K562 (cell line): ENCODE measurements around the gene VARS1. TPM values are rescaled to one million over a fixed set of nuclear protein-coding genes. Genes with fewer than 3 reads are reported as not detected.

Experiments
- ATAC-seq: fragments of 200-7000 bp; cut with Tn5 transposase; 3 replicates; pipeline ENCODE4 v1.9.1; 2020; ENCODE audit warnings: moderate library complexity
- BruUV-seq: library from RNA; stranded (reverse); fragments of 400-500 nt; replicated peaks from 2 replicates; lab custom pipeline; 2021; lab: Mats Ljungman, UMichigan
- CTCF ChIA-PET: fragments of 300-600 bp; formaldehyde crosslinking; extraction: SDS; loops from one replicate; lab custom pipeline; 2021; ENCODE audit warnings: low intra/inter-chr PET ratio; lab: Yijun Ruan, JAX
- POLR2A ChIA-PET: fragments of 300-600, 350-650 bp; sonication (Branson Sonifier 250); formaldehyde crosslinking; extraction: SDS; loops from one replicate; lab custom pipeline; 2021; ENCODE audit warnings: antibody characterized with exemption, inconsistent platforms; lab: Yijun Ruan, JAX
- DNase-seq, 4 experiments: peaks; one replicate each; pipeline versions ENCODE4 v3.0.0 to v3.0.0-alpha.2; 2011 to 2018; ENCODE audit warnings: low spot score in 3 of 4, mixed read lengths in 3 of 4; ENCODE audit errors: extremely low read depth in 1 of 4
- FAIRE-seq: peaks from 2 replicates; lab custom pipeline; 2011; peaks lifted over from hg19 to GRCh38; lab: Jason Lieb, UNC
- H2AFZ ChIP-seq: 2 replicates; pipeline ENCODE4 v1.6.0; 2011; ENCODE audit warnings: low read depth, low read length, control low read depth, inconsistent platforms
- H3K27ac ChIP-seq: fragments of 200-600 bp; 3 replicates; pipeline ENCODE4 v1.8.0; 2011; ENCODE audit warnings: low read depth, mild to moderate bottlenecking, control low read depth, inconsistent platforms, low read length, moderate library complexity, mixed read lengths; ENCODE audit errors: extremely low read depth
- H3K27me3 ChIP-seq, 2 experiments: fragments of 300-600 bp in 1 of 2; 2 replicates in 1 of 2; 3 replicates in 1 of 2; pipeline versions ENCODE4 v1.6.0 to v1.8.0; 2011; ENCODE audit warnings: inconsistent platforms in 2 of 2, low read length in 2 of 2, mild to moderate bottlenecking in 1 of 2, mixed read lengths in 1 of 2, moderate library complexity in 1 of 2; ENCODE audit not compliant: control insufficient read depth in 2 of 2, insufficient read depth in 2 of 2
- H3K36me3 ChIP-seq: fragments of 300-600 bp; 3 replicates; pipeline ENCODE4 v1.8.0; 2011; ENCODE audit warnings: mild to moderate bottlenecking, low read length, inconsistent platforms; ENCODE audit not compliant: control insufficient read depth, insufficient read depth
- H3K4me1 ChIP-seq, 2 experiments: fragments of 200-600 bp in 1 of 2; replicated peaks in 1 of 2; 2 replicates in 1 of 2; 3 replicates in 1 of 2; pipeline versions ENCODE4 v1.5.1 to v1.8.0; 2011; ENCODE audit warnings: inconsistent platforms in 2 of 2, low read length in 2 of 2, mild to moderate bottlenecking in 1 of 2, mixed read lengths in 1 of 2, moderate library complexity in 1 of 2; ENCODE audit not compliant: control insufficient read depth in 2 of 2, insufficient read depth in 2 of 2
- H3K4me2 ChIP-seq: 2 replicates; pipeline ENCODE4 v1.6.1; 2011; ENCODE audit warnings: low read length, control low read depth, inconsistent platforms, mixed read lengths; ENCODE audit not compliant: insufficient read depth
- H3K4me3 ChIP-seq: fragments of 200-600 bp; sonication (generic), shearing (Covaris generic); 2 replicates; pipeline ENCODE4 v1.5.1; 2016; ENCODE audit warnings: control low read depth, inconsistent platforms
- H3K79me2 ChIP-seq: fragments of 200-600 bp; 3 replicates; pipeline ENCODE4 v1.8.0; 2011; ENCODE audit warnings: low read length, inconsistent platforms; ENCODE audit not compliant: control insufficient read depth, insufficient read depth
- H3K9ac ChIP-seq, 2 experiments: 2 replicates each; pipeline versions ENCODE4 v1.6.0 to v1.6.1; 2011; ENCODE audit warnings: low read depth in 2 of 2, low read length in 2 of 2, control low read depth in 1 of 2, inconsistent platforms in 1 of 2, mild to moderate bottlenecking in 1 of 2, mixed read lengths in 1 of 2; ENCODE audit not compliant: insufficient read depth in 1 of 2
- H3K9me1 ChIP-seq: one replicate; pipeline ENCODE4 v1.6.0; 2011; ENCODE audit warnings: inconsistent platforms, mild to moderate bottlenecking, low read length, moderate library complexity; ENCODE audit not compliant: control insufficient read depth, insufficient read depth
- H3K9me3 ChIP-seq: replicated peaks from 2 replicates; pipeline ENCODE4 v1.5.1; 2011; ENCODE audit warnings: low read depth, low read length, inconsistent platforms; ENCODE audit not compliant: control insufficient read depth, insufficient read depth
- H4K20me1 ChIP-seq: replicated peaks from 2 replicates; pipeline ENCODE4 v1.6.1; 2011; ENCODE audit warnings: low read length, inconsistent platforms, mixed read lengths; ENCODE audit not compliant: control insufficient read depth, insufficient read depth
- BDP1 ChIP-seq: IDR thresholded peaks from 3 replicates; pipeline ENCODE4 v1.6.1; 2011; ENCODE audit not compliant: insufficient read length, insufficient read depth
- BHLHE40 ChIP-seq: IDR thresholded peaks from 2 replicates; pipeline ENCODE4 v1.6.1; 2011; ENCODE audit warnings: low read length, improper control_type of control experiment
- DACH1 ChIP-seq: fragments of 450-650 bp; IDR thresholded peaks from 2 replicates; pipeline ENCODE4 v1.6.1; 2018; ENCODE audit not compliant: partially characterized antibody
- ETV1 ChIP-seq: fragments of 450-650 bp; conservative IDR thresholded peaks from 2 replicates; pipeline ENCODE4 v1.6.1; 2016; ENCODE audit warnings: missing genetic modification characterization, control low read depth, low read depth, missing compliant biosample characterization
- EZH2 ChIP-seq: IDR thresholded peaks from 2 replicates; pipeline ENCODE4 v1.6.1; 2012; ENCODE audit warnings: low read depth, mild to moderate bottlenecking, inconsistent platforms, low read length, borderline replicate concordance
- GTF2F1 ChIP-seq: IDR thresholded peaks from 2 replicates; pipeline ENCODE4 v1.6.1; 2011; ENCODE audit warnings: low read depth, low read length, improper control_type of control experiment
- HNRNPLL ChIP-seq: fragments of 200-400 bp; formaldehyde crosslinking; IDR thresholded peaks from 2 replicates; pipeline ENCODE4 v1.6.1; 2017; ENCODE audit warnings: low read length, low read depth, mild to moderate bottlenecking; ENCODE audit not compliant: poor library complexity, severe bottlenecking
- MBD2 ChIP-seq: sonication (generic); IDR thresholded peaks from 2 replicates; pipeline ENCODE4 v1.6.1; 2016; ENCODE audit warnings: low read depth, borderline replicate concordance
- MCM7 ChIP-seq, 2 experiments: fragments of 450-650 bp; IDR thresholded peaks; 2 replicates each; pipeline ENCODE4 v1.6.1; 2016 to 2018
- PCBP2 ChIP-seq: fragments of 200-400 bp; formaldehyde crosslinking; IDR thresholded peaks from 2 replicates; pipeline ENCODE4 v1.6.1; 2018; ENCODE audit warnings: low read length, low read depth, mild to moderate bottlenecking, moderate library complexity; ENCODE audit not compliant: poor library complexity, severe bottlenecking
- SIN3A ChIP-seq, 2 experiments: fragments of 150-350 bp in 1 of 2; IDR thresholded peaks; 2 replicates each; pipeline ENCODE4 v1.6.1; 2011 to 2016; ENCODE audit warnings: borderline replicate concordance in 2 of 2, low read depth in 2 of 2, low read length in 2 of 2, mild to moderate bottlenecking in 2 of 2, moderate library complexity in 2 of 2; ENCODE audit not compliant: control insufficient read depth in 1 of 2
- TFAM ChIP-seq: fragments of 250-450 bp; sonication (Bioruptor Pico); conservative IDR thresholded peaks from 2 replicates; pipeline ENCODE4 v1.5.0; 2021; ENCODE audit warnings: mild to moderate bottlenecking, moderate library complexity
- ZBTB1 ChIP-seq: sonication (generic); formaldehyde crosslinking; IDR thresholded peaks from 2 replicates; pipeline ENCODE4 v1.8.1; 2023; ENCODE audit warnings: missing genetic modification reagents, low read depth, mild to moderate bottlenecking, borderline replicate concordance
- ZNF24 ChIP-seq: fragments of 450-650 bp; IDR thresholded peaks from 2 replicates; pipeline ENCODE4 v1.6.1; 2016
- ZNF280B ChIP-seq: fragments of 250-450 bp; sonication (Bioruptor Pico); IDR thresholded peaks from 2 replicates; pipeline ENCODE4 v1.5.1; 2021; ENCODE audit warnings: mild to moderate bottlenecking
- ZNF695 ChIP-seq: fragments of 450-650 bp; formaldehyde crosslinking; IDR thresholded peaks from 2 replicates; pipeline ENCODE4 v1.4.0; 2020; ENCODE audit warnings: mild to moderate bottlenecking, moderate library complexity
- WGBS: fragments of 100-300 bp; shearing (Covaris generic); methylation state at CpG from one replicate; pipeline ENCODE4 v1.1.6; 2016; ENCODE audit warnings: low coverage, mixed read lengths; ENCODE audit not compliant: insufficient coverage; ENCODE audit errors: missing lambda C conversion rate; 5-methylcytosine and 5-hydroxymethylcytosine counted together
- in situ Hi-C: fragments of 300-500 bp; cut with MboI; formaldehyde crosslinking; loops from 4 replicates; pipeline ENCODE4 v1.15.0; 2018; ENCODE audit warnings: inconsistent platforms, mixed read lengths
- intact Hi-C: fragments of 100-400 bp; cut with micrococcal nuclease; formaldehyde crosslinking; loops from 2 replicates; pipeline ENCODE4 v1.14.2; 2022
- polyA plus RNA-seq, 8 experiments: library from polyadenylated mRNA; depleted of rRNA in 4 of 8; stranded (reverse) in 5 of 8; unstranded in 3 of 8; fragments of >200 nt; fragmentation: Nextera tagmentation in 2 of 8; fragmentation: Illumina TruSeq in 1 of 8; extraction: Ambion mirVana in 2 of 8; extraction: Trizol in 1 of 8; gene quantifications; 2 replicates each; pipeline versions ENCODE4 v1.2.1 to v1.2.3, GENCODE V29; 2011 to 2014; ENCODE audit warnings: inconsistent platforms in 1 of 8, missing spikeins in 1 of 8
- total RNA-seq, 7 experiments: library from RNA; depleted of rRNA in 6 of 7; stranded (reverse); fragments of >200 nt in 6 of 7; fragmentation: Illumina TruSeq in 2 of 7; extraction: Trizol in 2 of 7; gene quantifications; 2 replicates each; pipeline versions ENCODE4 v1.2.1 to v1.2.3, GENCODE V29; 2011 to 2021; ENCODE audit warnings: low replicate concordance in 1 of 7

The VARS1 gene
- total and polyA plus RNA-seq, 9 of the 15 experiments (the other 6 are each of a cell fraction or from before 2014, with no cell fraction given) = 2.9 to 488 (median 130) TPM

DNA sequence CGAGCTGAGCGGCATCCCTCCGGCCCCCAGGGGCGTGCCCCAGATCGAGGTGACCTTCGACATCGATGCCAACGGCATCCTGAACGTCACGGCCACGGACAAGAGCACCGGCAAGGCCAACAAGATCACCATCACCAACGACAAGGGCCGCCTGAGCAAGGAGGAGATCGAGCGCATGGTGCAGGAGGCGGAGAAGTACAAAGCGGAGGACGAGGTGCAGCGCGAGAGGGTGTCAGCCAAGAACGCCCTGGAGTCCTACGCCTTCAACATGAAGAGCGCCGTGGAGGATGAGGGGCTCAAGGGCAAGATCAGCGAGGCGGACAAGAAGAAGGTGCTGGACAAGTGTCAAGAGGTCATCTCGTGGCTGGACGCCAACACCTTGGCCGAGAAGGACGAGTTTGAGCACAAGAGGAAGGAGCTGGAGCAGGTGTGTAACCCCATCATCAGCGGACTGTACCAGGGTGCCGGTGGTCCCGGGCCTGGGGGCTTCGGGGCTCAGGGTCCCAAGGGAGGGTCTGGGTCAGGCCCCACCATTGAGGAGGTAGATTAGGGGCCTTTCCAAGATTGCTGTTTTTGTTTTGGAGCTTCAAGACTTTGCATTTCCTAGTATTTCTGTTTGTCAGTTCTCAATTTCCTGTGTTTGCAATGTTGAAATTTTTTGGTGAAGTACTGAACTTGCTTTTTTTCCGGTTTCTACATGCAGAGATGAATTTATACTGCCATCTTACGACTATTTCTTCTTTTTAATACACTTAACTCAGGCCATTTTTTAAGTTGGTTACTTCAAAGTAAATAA is 21.8 kb upstream of the VARS1 start (continued):
- TF ChIP-seq ETV1 (tag) = 0 out of 2 replicates have a peak, but pooled peaks have one; percentile 19
- TF ChIP-seq SIN3A (IDR thresholded peaks at IDR 0.05; ENCODE audit: borderline replicate concordance in 2 of 2, control insufficient read depth in 1 of 2, low read depth in 2 of 2, low read length in 2 of 2) = 0 out of 4 replicates have a peak, but pooled peaks of 1 of the 2 experiments have one; percentile 67

DNA sequence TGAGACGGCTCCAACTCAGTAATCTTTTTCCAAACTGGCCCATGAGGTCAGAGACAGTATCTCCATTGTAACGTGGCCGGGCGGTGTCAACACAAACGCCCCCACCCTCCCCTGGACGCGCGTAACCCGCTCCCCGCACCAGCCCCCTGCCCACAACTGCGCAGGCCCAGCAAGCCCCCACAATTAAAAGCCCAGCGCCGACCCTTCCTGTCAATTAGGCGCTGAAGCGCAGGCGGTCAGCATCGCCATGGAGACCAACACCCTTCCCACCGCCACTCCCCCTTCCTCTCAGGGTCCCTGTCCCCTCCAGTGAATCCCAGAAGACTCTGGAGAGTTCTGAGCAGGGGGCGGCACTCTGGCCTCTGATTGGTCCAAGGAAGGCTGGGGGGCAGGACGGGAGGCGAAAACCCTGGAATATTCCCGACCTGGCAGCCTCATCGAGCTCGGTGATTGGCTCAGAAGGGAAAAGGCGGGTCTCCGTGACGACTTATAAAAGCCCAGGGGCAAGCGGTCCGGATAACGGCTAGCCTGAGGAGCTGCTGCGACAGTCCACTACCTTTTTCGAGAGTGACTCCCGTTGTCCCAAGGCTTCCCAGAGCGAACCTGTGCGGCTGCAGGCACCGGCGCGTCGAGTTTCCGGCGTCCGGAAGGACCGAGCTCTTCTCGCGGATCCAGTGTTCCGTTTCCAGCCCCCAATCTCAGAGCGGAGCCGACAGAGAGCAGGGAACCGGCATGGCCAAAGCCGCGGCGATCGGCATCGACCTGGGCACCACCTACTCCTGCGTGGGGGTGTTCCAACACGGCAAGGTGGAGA is 19.7 kb upstream of the VARS1 start, which contains the start of the genes HSPA1A and HSPA1L:
TSS of gene HSPA1A (plus strand) at position 519 of the 814 bp plus-strand sequence. CDS start at position 733, 214 bp downstream.
TSS of gene HSPA1L (minus strand) at position 259 of the 814 bp plus-strand sequence. CDS start 3,311 bp downstream, outside the sequence.
- ChIA-PET CTCF (no interaction called here), POLR2A (interaction anchor here (0.6 to 4.5 kb wide), 33 partner anchors 9 to 1152 kb away, joined by 3 to 93 read pairs (median 4); partner anchors contain the start of genes ABHD16A, C6orf47, DDAH2 and GPANK1)
- peak; percentile 73 for ATAC-seq
- in situ Hi-C loops = no loop called here
- peak; percentile 97 to 100 (median 98) for DNase-seq
- Histone ChIP-seq H3K9ac (peak within 1 kb of the TSS; percentile 78 to 88), H2AFZ (peak within 1 kb of the TSS; percentile 82), H3K36me3 (peaks cover 23% of the 10 kb centered on the region), H3K4me2 (peak within 1 kb of the TSS; percentile 97), H3K4me1 (peaks cover 29 to 37% of the 10 kb centered on the region in 2 experiments), H3K79me2 (peaks cover 44% of the 10 kb centered on the region), H3K27me3 (no peaks in the 10 kb centered on the region), H3K27ac (peak within 1 kb of the TSS; percentile 97), H4K20me1 (peaks cover 16% of the 10 kb centered on the region), H3K9me3 (no peaks in the 10 kb centered on the region), H3K9me1 (no peaks in the 10 kb centered on the region), H3K4me3 (peak within 1 kb of the TSS; percentile 54)
- intact Hi-C loops = loop anchor here (2.0 kb wide), 1 partner anchor 20 kb away; the partner anchor contains the start of gene VARS1
- WGBS = under 1% methylated on average over 56 of the region's 56 CpGs
- BruUV-seq = no TSS peak
- peak; percentile 90 for FAIRE-seq
- TF ChIP-seq BDP1 = no peak
- peak; percentile 99 for TF ChIP-seq GTF2F1
- TF ChIP-seq EZH2 = no peak
- TF ChIP-seq DACH1 = no peak
- TF ChIP-seq ZNF695 = peak; percentile 91; the same call in 1 of the 2 replicates
- TF ChIP-seq ZNF24 = 0 out of 2 replicates have a peak, but pooled peaks have one; percentile 6
- TF ChIP-seq HNRNPLL = peak; percentile 32
- TF ChIP-seq TFAM (CRISPR knock-in tag) = no peak
- TF ChIP-seq MBD2 = peak; percentile 95
- TF ChIP-seq ZNF280B (CRISPR knock-in tag) = no peak
- no peak; the same call in 1 of the 2 replicates for TF ChIP-seq ZBTB1
- TF ChIP-seq MCM7 (IDR thresholded peaks at IDR 0.05) = no peak; a peak in 1 of 4 replicates
- TF ChIP-seq BHLHE40 = peak; percentile 41
- TF ChIP-seq PCBP2 = no peak
